RWPE2 (cell line): Measurements from ENCODE around the gene KRT83.

ENCODE experiments used
- ATAC-seq: fragments of 200-7000 bp; cut with Tn5 transposase; 3 replicates; pipeline ENCODE4 v1.9.1; 2021; ENCODE audit warnings: low read depth
- DNase-seq: peaks from one replicate; pipeline ENCODE4 v3.0.0-alpha.2; 2020; ENCODE audit warnings: low spot score
- H3K27ac ChIP-seq: fragments of 450-650 bp; 2 replicates; pipeline ENCODE4 v1.5.1; 2017; ENCODE audit warnings: mild to moderate bottlenecking; ENCODE audit not compliant: poor library complexity, severe bottlenecking
- H3K27me3 ChIP-seq: fragments of 250-450 bp; sonication (Bioruptor Pico); 2 replicates; pipeline ENCODE4 v1.5.1; 2021; ENCODE audit warnings: mild to moderate bottlenecking, moderate library complexity; ENCODE audit not compliant: insufficient read depth, poor library complexity, severe bottlenecking
- H3K36me3 ChIP-seq: fragments of 250-450 bp; sonication (Bioruptor Pico); 2 replicates; pipeline ENCODE4 v1.5.1; 2020; ENCODE audit warnings: low read depth, mild to moderate bottlenecking, moderate library complexity
- H3K4me1 ChIP-seq: fragments of 250-450 bp; sonication (Bioruptor Pico); 2 replicates; pipeline ENCODE4 v1.5.1; 2021; ENCODE audit warnings: mild to moderate bottlenecking, moderate library complexity; ENCODE audit not compliant: insufficient read depth, poor library complexity, severe bottlenecking
- H3K4me3 ChIP-seq: fragments of 250-450 bp; sonication (Bioruptor Pico); 2 replicates; pipeline ENCODE4 v1.5.1; 2021; ENCODE audit warnings: mild to moderate bottlenecking, moderate library complexity; ENCODE audit not compliant: severe bottlenecking
- H3K9me3 ChIP-seq: fragments of 250-450 bp; sonication (Bioruptor Pico); 2 replicates; pipeline ENCODE4 v1.5.1; 2021; ENCODE audit warnings: mild to moderate bottlenecking, moderate library complexity; ENCODE audit not compliant: severe bottlenecking
- CTCF ChIP-seq: fragments of 450-650 bp; IDR thresholded peaks from one replicate; pipeline ENCODE4 v1.5.1; 2017; ENCODE audit warnings: mild to moderate bottlenecking, moderate library complexity; ENCODE audit not compliant: poor library complexity, severe bottlenecking

KRT83 gene

GRCh38 chr12:52312086-52312485 is 9.1 kb downstream of the KRT83 start:
- H3K4me1 ChIP-seq, result no peaks in the 10 kb centered on the region
- TF ChIP-seq CTCF, result no peak
- no peak overlapping the region for H3K27ac ChIP-seq
- no peaks in the 10 kb centered on the region for H3K27me3 ChIP-seq
- no peaks in the 10 kb centered on the region for H3K36me3 ChIP-seq
- no peaks in the 10 kb centered on the region for H3K9me3 ChIP-seq
- no peak overlapping the region for H3K4me3 ChIP-seq
- no peak for DNase-seq
- ATAC-seq, result no peak

GRCh38 chr12:52311285-52311648 is 9.9 kb downstream of the KRT83 start:
- no peaks in the 10 kb centered on the region for H3K36me3 ChIP-seq
- no peak for DNase-seq
- no peaks in the 10 kb centered on the region for H3K27me3 ChIP-seq
- no peaks in the 10 kb centered on the region for H3K4me1 ChIP-seq
- ATAC-seq, result no peak
- TF ChIP-seq CTCF, result no peak
- no peaks in the 10 kb centered on the region for H3K9me3 ChIP-seq
- H3K4me3 ChIP-seq, result no peak overlapping the region
- no peak overlapping the region for H3K27ac ChIP-seq

GRCh38 chr12:52310622-52311284 is 10.4 kb downstream of the KRT83 start:
- no peak for TF ChIP-seq CTCF
- H3K4me3 ChIP-seq, result no peak overlapping the region
- H3K27ac ChIP-seq, result no peak overlapping the region
- DNase-seq (no peak), ATAC-seq (no peak)
- no peaks in the 10 kb centered on the region for H3K4me1 ChIP-seq
- no peaks in the 10 kb centered on the region for H3K36me3 ChIP-seq
- H3K9me3 ChIP-seq, result no peaks in the 10 kb centered on the region
- H3K27me3 ChIP-seq, result no peaks in the 10 kb centered on the region

- Histone ChIP-seq H3K4me3 (peak overlapping the region; percentile 25), H3K4me1 (no peaks in the 10 kb centered on the region), H3K36me3 (no peaks in the 10 kb centered on the region), H3K9me3 (no peaks in the 10 kb centered on the region), H3K27me3 (no peaks in the 10 kb centered on the region), H3K27ac (no peak overlapping the region)
- no peak for DNase-seq
- ATAC-seq, result no peak
- TF ChIP-seq CTCF, result no peak
These were observed 12.3 kb downstream of the KRT83 start for GRCh38 chr12:52308806-52309425.
